ENCODE data around the gene CAPN11.
A peak's percentile ranks its signal among the peaks of the same experiment; 100 is the strongest.

CAPN11 gene

GRCh38 chr6:44123544-44123943 lies 35.1 kb upstream of the CAPN11 start:
- H3K4me3 ChIP-seq (ENCODE audit: low read length) = no peak overlapping the region
- no peak for TF ChIP-seq CTCF (IDR thresholded peaks at IDR 0.05; ENCODE audit: insufficient read depth, low read depth, low read length, missing control alignments)
- no peak for DNase-seq (ENCODE audit: low read depth)

- TF ChIP-seq CTCF (IDR thresholded peaks at IDR 0.05; ENCODE audit: insufficient read depth, low read depth, low read length, missing control alignments) = no peak
- H3K4me3 ChIP-seq (ENCODE audit: low read length) = peak overlapping the region; percentile 89
- peak; percentile 76 for DNase-seq (ENCODE audit: low read depth)
Measured at GRCh38 chr6:44126320-44127149, 32.1 kb upstream of the CAPN11 start.

GRCh38 chr6:44127186-44128019 lies 31.2 kb upstream of the CAPN11 start, which contains the start of the genes MRPL14 and TMEM63B:
Gene MRPL14 (minus strand): TSS chr6:44127452. CDS start chr6:44116611, 10,841 bp downstream.
Gene TMEM63B (plus strand): TSS chr6:44127554. CDS start chr6:44134585, 7,031 bp downstream.
- DNase-seq (ENCODE audit: low read depth) = peak; percentile 89
- TF ChIP-seq CTCF (IDR thresholded peaks at IDR 0.05; ENCODE audit: insufficient read depth, low read depth, low read length, missing control alignments) = no peak
- H3K4me3 ChIP-seq (ENCODE audit: low read length) = peak within 1 kb of the TSS; percentile 89

- peak; percentile 80 for DNase-seq (ENCODE audit: low read depth)
- peak overlapping the region; percentile 77 for H3K4me3 ChIP-seq (ENCODE audit: low read length)
- no peak for TF ChIP-seq CTCF (IDR thresholded peaks at IDR 0.05; ENCODE audit: insufficient read depth, low read depth, low read length, missing control alignments)
Measured at GRCh38 chr6:44128020-44128917, 30.4 kb upstream of the CAPN11 start.

- TF ChIP-seq CTCF (IDR thresholded peaks at IDR 0.05; ENCODE audit: insufficient read depth, low read depth, low read length, missing control alignments) = no peak
- DNase-seq (ENCODE audit: low read depth) = no peak
- H3K4me3 ChIP-seq (ENCODE audit: low read length) = no peak overlapping the region
Measured at GRCh38 chr6:44129841-44130322, 28.7 kb upstream of the CAPN11 start.

GRCh38 chr6:44131892-44132291 lies 26.7 kb upstream of the CAPN11 start:
- no peak for TF ChIP-seq CTCF (IDR thresholded peaks at IDR 0.05; ENCODE audit: insufficient read depth, low read depth, low read length, missing control alignments)
- no peak overlapping the region for H3K4me3 ChIP-seq (ENCODE audit: low read length)
- no peak for DNase-seq (ENCODE audit: low read depth)
